ENCODE data around the gene PDE2A.

PDE2A gene

GRCh38 chr11:72669527-72669926 is 4.7 kb downstream of the PDE2A start:
- no peak for DNase-seq (ENCODE audit: insufficient read length, low spot score)
- peak; percentile 48 for FAIRE-seq

GRCh38 chr11:72668629-72669347 is 5.4 kb downstream of the PDE2A start:
- peak; percentile 83 for DNase-seq (ENCODE audit: insufficient read length, low spot score)
- FAIRE-seq, result peak; percentile 94

More at GRCh38 chr11:72669527-72669926, 4.7 kb downstream of the PDE2A start:
- TF ChIP-seq POLR2A (IDR thresholded peaks at IDR 0.05; ENCODE audit: low read depth, low read length) (no peak), POU2F2 (IDR thresholded peaks at IDR 0.05; ENCODE audit: low read depth, low read length) (peak; percentile 99)

GRCh38 chr11:72665911-72666472 is 8.2 kb downstream of the PDE2A start:
- FAIRE-seq (no peak), DNase-seq (ENCODE audit: insufficient read length, low spot score) (no peak)
- TF ChIP-seq TAF1 (IDR thresholded peaks at IDR 0.05; ENCODE audit: low read depth, low read length), result no peak
- no peak for TF ChIP-seq PAX5 (IDR thresholded peaks at IDR 0.05; ENCODE audit: insufficient read depth, low read length, severe bottlenecking)
- no peak for TF ChIP-seq POLR2AphosphoS5 (IDR thresholded peaks at IDR 0.05; ENCODE audit: low read depth, low read length)
- TF ChIP-seq SPI1 (IDR thresholded peaks at IDR 0.05; ENCODE audit: low read depth, low read length), result no peak
- TF ChIP-seq POU2F2 (IDR thresholded peaks at IDR 0.05; ENCODE audit: low read depth, low read length), result no peak
- TF ChIP-seq POLR2A (IDR thresholded peaks at IDR 0.05; ENCODE audit: low read depth, low read length), result no peak

More at GRCh38 chr11:72668629-72669347, 5.4 kb downstream of the PDE2A start:
- TF ChIP-seq POU2F2 (IDR thresholded peaks at IDR 0.05; ENCODE audit: low read depth, low read length), result peak; percentile 29; the same call in 1 of the 2 replicates
- TF ChIP-seq POLR2A (IDR thresholded peaks at IDR 0.05; ENCODE audit: low read depth, low read length), result no peak
- TF ChIP-seq TAF1 (IDR thresholded peaks at IDR 0.05; ENCODE audit: low read depth, low read length), result no peak
- no peak for TF ChIP-seq SPI1 (IDR thresholded peaks at IDR 0.05; ENCODE audit: low read depth, low read length)
- TF ChIP-seq PAX5 (IDR thresholded peaks at IDR 0.05; ENCODE audit: insufficient read depth, low read length, severe bottlenecking), result no peak
- TF ChIP-seq POLR2AphosphoS5 (IDR thresholded peaks at IDR 0.05; ENCODE audit: low read depth, low read length), result no peak

- DNase-seq (ENCODE audit: insufficient read length, low spot score) (no peak), FAIRE-seq (no peak)
- no peak for TF ChIP-seq POLR2A (IDR thresholded peaks at IDR 0.05; ENCODE audit: low read depth, low read length)
- no peak for TF ChIP-seq TAF1 (IDR thresholded peaks at IDR 0.05; ENCODE audit: low read depth, low read length)
- no peak for TF ChIP-seq POLR2AphosphoS5 (IDR thresholded peaks at IDR 0.05; ENCODE audit: low read depth, low read length)
- TF ChIP-seq POU2F2 (IDR thresholded peaks at IDR 0.05; ENCODE audit: low read depth, low read length), result no peak
- no peak for TF ChIP-seq PAX5 (IDR thresholded peaks at IDR 0.05; ENCODE audit: insufficient read depth, low read length, severe bottlenecking)
- TF ChIP-seq SPI1 (IDR thresholded peaks at IDR 0.05; ENCODE audit: low read depth, low read length), result no peak
Observed at GRCh38 chr11:72662036-72662435, 12.2 kb downstream of the PDE2A start.

GRCh38 chr11:72661486-72661885 is 12.7 kb downstream of the PDE2A start:
- FAIRE-seq (no peak), DNase-seq (ENCODE audit: insufficient read length, low spot score) (no peak)
- no peak for TF ChIP-seq POU2F2 (IDR thresholded peaks at IDR 0.05; ENCODE audit: low read depth, low read length)
- TF ChIP-seq POLR2A (IDR thresholded peaks at IDR 0.05; ENCODE audit: low read depth, low read length), result no peak
- no peak for TF ChIP-seq POLR2AphosphoS5 (IDR thresholded peaks at IDR 0.05; ENCODE audit: low read depth, low read length)
- no peak for TF ChIP-seq PAX5 (IDR thresholded peaks at IDR 0.05; ENCODE audit: insufficient read depth, low read length, severe bottlenecking)
- TF ChIP-seq TAF1 (IDR thresholded peaks at IDR 0.05; ENCODE audit: low read depth, low read length), result no peak
- no peak for TF ChIP-seq SPI1 (IDR thresholded peaks at IDR 0.05; ENCODE audit: low read depth, low read length)

- DNase-seq (ENCODE audit: insufficient read length, low spot score), result no peak
- FAIRE-seq, result no peak
- no peak for TF ChIP-seq TAF1 (IDR thresholded peaks at IDR 0.05; ENCODE audit: low read depth, low read length)
Observed at GRCh38 chr11:72658989-72659640, 15.1 kb downstream of the PDE2A start.

GRCh38 chr11:72657411-72658100 is 16.7 kb downstream of the PDE2A start:
- DNase-seq (ENCODE audit: insufficient read length, low spot score) (no peak), FAIRE-seq (no peak)
- TF ChIP-seq PAX5 (IDR thresholded peaks at IDR 0.05; ENCODE audit: insufficient read depth, low read length, severe bottlenecking), result no peak
- TF ChIP-seq POLR2A (IDR thresholded peaks at IDR 0.05; ENCODE audit: low read depth, low read length), result no peak
- no peak for TF ChIP-seq SPI1 (IDR thresholded peaks at IDR 0.05; ENCODE audit: low read depth, low read length)
- no peak for TF ChIP-seq POU2F2 (IDR thresholded peaks at IDR 0.05; ENCODE audit: low read depth, low read length)
- TF ChIP-seq POLR2AphosphoS5 (IDR thresholded peaks at IDR 0.05; ENCODE audit: low read depth, low read length), result no peak
- TF ChIP-seq TAF1 (IDR thresholded peaks at IDR 0.05; ENCODE audit: low read depth, low read length), result no peak

- TF ChIP-seq POLR2AphosphoS5 (IDR thresholded peaks at IDR 0.05; ENCODE audit: low read depth, low read length) (no peak), POLR2A (IDR thresholded peaks at IDR 0.05; ENCODE audit: low read depth, low read length) (no peak), POU2F2 (IDR thresholded peaks at IDR 0.05; ENCODE audit: low read depth, low read length) (no peak), TAF1 (IDR thresholded peaks at IDR 0.05; ENCODE audit: low read depth, low read length) (no peak), PAX5 (IDR thresholded peaks at IDR 0.05; ENCODE audit: insufficient read depth, low read length, severe bottlenecking) (no peak), SPI1 (IDR thresholded peaks at IDR 0.05; ENCODE audit: low read depth, low read length) (no peak)
- FAIRE-seq, result no peak
- no peak for DNase-seq (ENCODE audit: insufficient read length, low spot score)
Observed at GRCh38 chr11:72655896-72656464, 18.2 kb downstream of the PDE2A start.

- TF ChIP-seq POLR2AphosphoS5 (IDR thresholded peaks at IDR 0.05; ENCODE audit: low read depth, low read length), result no peak
- no peak for TF ChIP-seq TAF1 (IDR thresholded peaks at IDR 0.05; ENCODE audit: low read depth, low read length)
- TF ChIP-seq POU2F2 (IDR thresholded peaks at IDR 0.05; ENCODE audit: low read depth, low read length), result no peak
- no peak for TF ChIP-seq PAX5 (IDR thresholded peaks at IDR 0.05; ENCODE audit: insufficient read depth, low read length, severe bottlenecking)
- TF ChIP-seq POLR2A (IDR thresholded peaks at IDR 0.05; ENCODE audit: low read depth, low read length), result no peak
- TF ChIP-seq SPI1 (IDR thresholded peaks at IDR 0.05; ENCODE audit: low read depth, low read length), result no peak
- DNase-seq (ENCODE audit: insufficient read length, low spot score) (no peak), FAIRE-seq (no peak)
Observed at GRCh38 chr11:72655014-72655413, 19.2 kb downstream of the PDE2A start.
